ENCODE data around the gene BPIFB4.
"Not testable (repeated sequence)": the region's sequence is repeated elsewhere in the genome, so short reads cannot be mapped to it uniquely, and the experiment has no call there.

The BPIFB4 gene

DNA sequence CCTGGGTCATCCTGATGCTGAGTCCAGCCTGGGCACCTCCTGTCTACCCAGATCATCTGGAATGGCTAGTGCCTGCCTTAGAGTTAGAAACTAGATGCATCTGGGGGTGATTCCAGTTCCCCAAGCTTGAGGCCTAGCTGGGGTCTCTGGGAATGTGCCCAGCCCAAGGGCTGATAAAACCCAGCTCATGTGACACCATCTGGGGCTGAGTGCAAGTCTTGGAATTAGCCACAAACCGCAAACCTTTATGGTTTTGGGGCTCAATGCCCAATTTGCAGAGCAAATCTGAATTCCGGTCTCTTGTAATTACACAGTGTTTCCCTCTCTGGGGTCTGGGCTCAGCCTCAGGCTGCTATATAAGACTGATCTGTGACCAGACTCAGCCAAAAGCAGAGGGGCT is at the start of gene BPIFB4:
BPIFB4 (plus strand) TSS at position 385 of the 400 bp plus-strand sequence. CDS start 1,884 bp downstream, outside the sequence.
- DNase-seq (ENCODE audit: low read depth in 2 of 2) = no peak

GRCh38 chr20:33030076-33030475 is 49.4 kb upstream of the BPIFB4 start:
- no peak for DNase-seq (ENCODE audit: low read depth in 2 of 2)

GRCh38 chr20:33030569-33030968 is 48.9 kb upstream of the BPIFB4 start:
- no peak for DNase-seq (ENCODE audit: low read depth in 2 of 2)

DNA sequence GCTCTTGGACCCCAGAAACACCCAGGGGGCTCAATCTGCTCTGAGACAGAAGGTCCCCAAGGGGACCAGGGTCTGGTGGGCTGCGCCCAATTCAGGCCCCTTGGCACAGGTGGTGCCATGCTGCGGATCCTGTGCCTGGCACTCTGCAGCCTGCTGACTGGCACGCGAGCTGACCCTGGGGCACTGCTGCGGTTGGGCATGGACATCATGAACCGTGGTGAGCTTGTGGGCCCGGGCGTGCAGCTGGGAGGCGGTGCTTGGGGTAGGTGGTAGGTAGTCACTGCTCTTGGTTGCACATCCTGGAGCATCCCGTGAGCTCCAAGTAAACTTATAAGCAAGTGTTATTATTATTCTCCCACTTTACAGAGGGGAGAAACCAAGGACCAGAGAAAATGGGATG is 47.9 kb upstream of the BPIFB4 start, which contains the start of gene BPIFB6:
BPIFB6 (plus strand) TSS at position 118 of the 400 bp plus-strand sequence; CDS start at position 118, 0 bp downstream.
- DNase-seq (ENCODE audit: low read depth in 2 of 2) = no peak

DNA sequence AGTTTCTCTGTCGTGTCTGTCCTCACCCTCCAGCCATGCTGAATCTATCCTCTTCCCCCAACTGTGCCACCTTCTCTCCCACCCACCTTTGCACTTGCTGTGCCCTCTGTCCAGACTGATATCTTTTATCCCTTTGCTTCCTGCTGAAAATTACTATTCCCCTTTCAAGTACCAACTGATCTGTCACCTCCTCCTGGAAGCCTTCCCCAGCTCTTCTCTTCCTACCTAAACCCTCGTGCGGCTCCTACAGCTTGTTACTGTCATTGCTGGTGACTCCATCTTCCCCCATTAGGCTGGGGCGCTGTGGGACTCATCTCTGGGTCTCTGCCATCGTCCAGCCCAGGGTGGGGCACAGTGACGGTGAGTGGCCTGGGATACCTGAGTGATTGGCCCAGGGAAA is 46.9 kb upstream of the BPIFB4 start:
- no peak for DNase-seq (ENCODE audit: low read depth in 2 of 2)

DNA sequence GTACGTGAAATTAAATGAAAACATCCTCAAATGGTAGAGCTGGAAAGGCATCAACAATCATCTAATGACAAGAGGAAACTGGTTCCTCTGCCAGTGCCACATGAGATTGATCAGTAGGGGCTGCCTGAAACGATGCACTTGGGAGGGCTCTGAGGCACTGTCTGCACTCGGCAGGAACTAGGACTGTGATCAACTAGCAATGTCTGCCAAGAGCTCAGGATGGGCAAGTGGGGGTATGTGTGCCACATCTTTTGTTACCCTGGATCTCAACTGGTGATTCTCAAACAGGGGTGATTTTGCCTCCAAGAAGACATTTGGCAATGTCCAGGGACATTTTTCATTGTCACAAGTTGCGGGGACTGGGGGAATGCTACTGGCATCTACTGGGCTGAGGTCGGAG is 46.1 kb upstream of the BPIFB4 start:
- no peak for DNase-seq (ENCODE audit: low read depth in 2 of 2)

- no peak for DNase-seq (ENCODE audit: low read depth in 2 of 2)
Measured at GRCh38 chr20:33034115-33034514, 45.3 kb upstream of the BPIFB4 start.

DNA sequence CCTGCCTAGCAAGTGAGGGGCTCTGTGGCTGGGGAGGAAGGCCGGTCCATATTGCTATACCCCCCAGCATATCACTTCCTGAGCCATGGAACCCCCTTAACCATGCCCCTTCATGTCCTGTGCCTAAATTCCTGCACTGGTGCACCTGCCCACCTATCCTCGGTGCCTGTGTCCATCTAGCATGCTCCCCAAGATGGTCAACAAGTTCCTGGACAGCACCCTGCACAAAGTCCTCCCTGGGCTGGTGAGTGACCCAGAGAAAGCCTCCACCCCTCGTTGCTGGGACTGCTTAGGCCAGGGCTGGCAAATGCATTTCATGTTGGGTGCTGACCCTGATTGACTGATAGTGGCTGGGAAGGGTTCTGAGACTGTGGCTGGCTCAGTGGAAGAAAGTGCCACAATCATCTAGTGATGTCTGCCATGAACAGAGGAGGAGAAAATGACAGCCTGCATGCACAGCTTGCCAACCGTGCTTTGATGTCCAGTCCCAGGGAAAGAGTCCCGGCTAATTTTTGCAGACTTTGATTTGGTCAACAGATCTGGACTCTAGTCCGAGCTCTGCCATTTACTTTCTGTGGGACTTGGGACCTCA is 44.4 kb upstream of the BPIFB4 start:
- DNase-seq (ENCODE audit: low read depth in 2 of 2) = no peak

DNA sequence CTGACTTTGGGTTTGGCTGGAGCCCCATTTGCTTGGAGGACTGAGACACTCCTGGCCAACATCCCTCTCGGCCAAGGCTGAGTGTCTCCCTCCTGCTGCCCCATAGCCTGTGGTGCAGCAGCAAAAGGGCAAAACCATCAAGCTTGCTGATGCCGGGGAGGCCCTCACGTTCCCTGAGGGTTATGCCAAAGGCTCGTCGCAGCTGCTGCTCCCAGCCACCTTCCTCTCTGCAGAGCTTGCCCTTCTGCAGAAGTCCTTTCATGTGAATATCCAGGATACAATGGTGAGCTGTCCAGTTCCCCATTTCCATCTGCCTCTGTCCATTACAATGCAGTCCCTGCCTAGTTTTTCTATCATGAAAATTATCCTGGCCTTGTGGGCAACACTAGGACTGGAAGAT is 42.0 kb upstream of the BPIFB4 start:
- DNase-seq (ENCODE audit: low read depth in 2 of 2) = no peak

DNA sequence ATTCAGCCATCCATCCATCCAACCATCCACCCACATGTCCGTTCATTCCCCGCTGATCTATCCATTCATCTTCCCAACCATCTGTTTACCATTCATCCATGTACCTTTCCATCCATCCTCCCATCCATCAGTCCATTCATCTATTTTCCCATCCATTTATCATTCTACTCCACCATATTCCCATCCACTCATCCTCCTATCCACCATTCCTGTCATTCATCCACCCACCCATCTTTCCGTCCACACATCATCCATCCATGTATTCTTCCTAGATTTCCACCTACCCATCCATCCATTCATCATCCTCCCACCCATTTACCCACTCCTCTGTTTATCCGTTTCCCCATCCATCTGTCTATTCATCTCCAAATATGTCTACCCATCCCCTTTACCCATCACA is 41.2 kb upstream of the BPIFB4 start:
- DNase-seq (ENCODE audit: low read depth in 2 of 2) = no peak

DNA sequence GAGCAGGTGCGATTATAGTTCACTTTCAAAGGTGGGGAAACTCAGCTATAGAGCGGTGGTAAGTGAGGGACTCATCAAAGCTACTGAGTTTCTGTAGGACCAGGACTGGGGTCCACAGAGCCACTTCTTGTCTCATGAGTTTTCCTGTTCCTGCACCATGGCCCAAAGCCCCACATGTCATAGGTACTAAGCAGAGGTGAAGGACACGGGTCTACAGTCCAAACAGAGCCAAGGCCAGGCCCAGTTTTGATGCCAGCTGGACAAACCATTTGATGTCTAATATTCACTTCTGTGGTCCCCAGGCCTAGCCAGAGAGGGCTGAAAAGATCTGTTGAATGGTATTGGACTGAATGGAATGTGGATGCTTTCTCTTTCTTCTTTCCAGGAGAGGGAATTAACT is 37.0 kb upstream of the BPIFB4 start:
- DNase-seq (ENCODE audit: low read depth in 2 of 2) = no peak

GRCh38 chr20:33042983-33043730 is 36.3 kb upstream of the BPIFB4 start:
- DNase-seq (ENCODE audit: low read depth in 2 of 2) = no peak

DNA sequence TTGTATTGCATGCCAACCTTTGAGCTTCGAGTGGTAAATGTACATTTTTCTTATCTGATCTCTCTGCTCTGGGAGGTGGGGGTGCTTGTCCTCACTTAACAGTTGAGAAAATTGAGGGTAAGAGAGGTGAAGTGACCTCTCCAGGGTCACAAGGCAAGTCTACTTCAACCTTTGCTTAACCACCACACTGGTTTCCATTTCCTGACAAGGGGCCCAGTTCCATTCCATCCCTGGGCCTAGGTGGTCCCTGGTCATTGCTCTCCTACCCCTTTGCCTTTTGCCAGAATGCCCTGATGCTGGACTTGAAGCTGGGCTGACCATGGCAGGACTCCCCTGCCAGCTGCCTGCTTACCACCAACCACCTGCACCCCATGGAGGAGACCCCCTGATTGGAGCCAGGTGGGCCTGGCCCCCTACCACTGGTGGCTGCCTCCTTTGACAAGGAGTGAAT is 35.7 kb upstream of the BPIFB4 start:
- DNase-seq (ENCODE audit: low read depth in 2 of 2) = no peak

DNA sequence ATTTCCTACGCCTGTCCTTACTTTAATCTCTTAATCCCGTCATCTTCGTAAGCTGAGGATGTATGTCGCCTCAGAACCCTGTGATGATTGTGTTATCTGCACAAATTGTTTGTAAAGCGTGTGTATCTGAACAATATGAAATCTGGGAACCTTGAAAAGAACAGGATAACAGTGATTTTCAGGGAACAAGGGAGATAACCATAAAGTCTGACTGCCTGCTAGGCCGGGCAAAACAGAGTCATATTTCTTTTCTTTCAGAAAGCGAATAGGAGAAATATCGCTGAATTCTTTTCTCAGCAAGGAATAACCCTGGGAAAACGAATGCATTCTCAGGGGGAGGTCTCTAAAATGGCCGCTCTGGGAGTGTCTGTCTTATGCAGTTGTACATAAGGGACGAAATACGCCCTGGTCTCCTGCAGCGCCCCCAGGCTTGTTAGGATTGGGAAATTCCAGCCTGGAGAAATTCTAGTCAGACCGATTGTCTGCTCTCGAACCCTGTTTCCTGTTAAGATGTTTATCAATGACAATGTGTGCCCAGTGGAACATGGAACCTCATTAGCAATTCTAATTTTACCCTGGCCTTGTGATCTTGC is 34.2 kb upstream of the BPIFB4 start:
- DNase-seq (ENCODE audit: low read depth in 2 of 2) = not testable (repeated sequence)

GRCh38 chr20:33046412-33046811 is 33.0 kb upstream of the BPIFB4 start:
- no peak for DNase-seq (ENCODE audit: low read depth in 2 of 2)

- no peak for DNase-seq (ENCODE audit: low read depth in 2 of 2)
Measured at GRCh38 chr20:33051333-33051732, 28.1 kb upstream of the BPIFB4 start.

- DNase-seq (ENCODE audit: low read depth in 2 of 2) = no peak
Measured at GRCh38 chr20:33053291-33054106, 25.9 kb upstream of the BPIFB4 start, which contains the start of gene BPIFB3. Gene BPIFB3 (plus strand): TSS chr20:33053903. CDS start chr20:33055436, 1,533 bp downstream.

GRCh38 chr20:33054381-33054780 is 25.1 kb upstream of the BPIFB4 start:
- no peak for DNase-seq (ENCODE audit: low read depth in 2 of 2)

DNA sequence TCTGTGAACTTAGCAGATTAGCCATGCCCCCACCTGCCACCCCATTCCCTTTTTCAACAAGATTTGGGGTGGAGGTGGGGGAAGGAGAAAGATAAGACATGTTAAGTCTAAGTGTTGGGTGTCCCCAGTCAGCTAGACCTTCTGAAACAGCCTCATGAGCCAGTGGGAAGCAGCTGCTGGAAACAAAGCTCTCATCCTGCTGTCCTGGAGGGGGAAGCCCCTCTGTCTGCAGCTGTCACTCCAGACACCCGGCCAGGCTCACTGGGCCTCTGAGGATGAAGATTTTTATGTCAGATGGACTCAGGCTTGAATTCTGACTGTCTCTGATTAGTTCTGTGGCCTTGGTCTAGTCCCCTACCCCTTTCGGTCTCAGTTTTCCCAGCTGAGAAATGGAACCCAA is 24.7 kb upstream of the BPIFB4 start:
- DNase-seq (ENCODE audit: low read depth in 2 of 2) = no peak

DNA sequence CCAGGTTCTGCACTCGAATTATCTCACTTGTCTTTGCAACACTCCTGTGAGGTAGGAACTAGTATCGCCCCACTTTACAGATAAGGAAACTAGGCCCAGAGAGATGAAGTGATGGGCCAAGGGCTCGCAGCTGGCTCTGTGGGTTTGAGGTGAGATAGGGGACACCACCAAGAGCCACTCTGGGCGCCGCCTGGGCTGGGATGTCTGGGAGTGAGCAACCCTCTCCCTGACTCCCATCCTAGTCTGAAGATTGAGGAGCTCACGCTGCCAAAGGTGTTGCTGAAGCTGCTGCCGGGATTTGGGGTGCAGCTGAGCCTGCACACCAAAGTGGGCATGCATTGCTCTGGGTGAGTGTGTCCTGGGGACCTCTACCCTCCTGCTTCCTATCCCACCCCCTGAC is 20.3 kb upstream of the BPIFB4 start:
- no peak for DNase-seq (ENCODE audit: low read depth in 2 of 2)

DNA sequence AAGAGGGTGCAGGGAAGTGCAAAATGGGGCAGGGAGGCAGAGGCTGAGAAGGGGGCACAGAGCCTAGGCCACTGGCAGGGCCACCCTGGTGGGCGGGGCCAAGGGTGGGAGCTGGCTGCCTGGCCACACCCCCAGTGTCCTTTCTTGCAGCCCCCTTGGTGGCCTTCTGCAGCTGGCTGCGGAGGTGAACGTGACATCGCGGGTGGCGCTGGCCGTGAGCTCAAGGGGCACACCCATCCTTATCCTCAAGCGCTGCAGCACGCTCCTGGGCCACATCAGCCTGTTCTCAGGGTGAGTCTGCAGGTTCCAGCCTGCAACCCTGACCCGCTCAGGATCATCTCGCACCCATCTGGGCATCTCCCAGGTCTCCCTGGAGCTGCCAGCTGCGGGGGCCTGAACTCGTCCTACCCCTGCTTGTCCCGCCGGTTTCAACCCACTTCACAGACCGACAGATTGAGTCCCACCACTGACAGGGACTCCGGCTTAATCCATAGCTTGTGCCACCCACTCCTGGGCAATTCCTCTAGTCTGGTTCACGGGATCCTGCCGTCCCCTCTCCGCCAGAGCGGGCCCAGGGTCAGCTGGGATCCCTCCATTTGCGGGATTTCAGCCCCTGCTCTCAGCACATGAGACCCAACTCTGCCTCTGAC is 19.6 kb upstream of the BPIFB4 start:
- DNase-seq (ENCODE audit: low read depth in 2 of 2) = no peak

DNA sequence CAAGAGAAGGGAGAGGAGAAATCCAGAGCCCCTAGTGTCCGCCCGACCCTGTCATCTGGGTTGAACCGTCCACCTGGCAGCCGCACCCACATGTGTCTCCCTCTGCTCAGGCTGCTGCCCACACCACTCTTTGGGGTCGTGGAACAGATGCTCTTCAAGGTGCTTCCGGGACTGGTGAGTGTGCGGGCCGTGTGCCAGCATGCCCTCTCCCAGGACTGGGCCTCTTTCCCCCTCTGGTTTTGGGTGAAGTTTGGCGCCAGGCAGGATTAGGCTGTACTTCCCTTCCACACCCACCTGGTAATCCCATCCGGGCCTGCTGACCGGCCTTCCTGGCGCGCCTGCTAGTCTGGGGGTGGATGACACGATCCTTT is 17.8 kb upstream of the BPIFB4 start:
- DNase-seq (ENCODE audit: low read depth in 2 of 2) = no peak

Data from stimulated activated CD4-positive, alpha-beta T cell treated with anti-CD3 and anti-CD28 coated beads, Interleukin-12 subunit alpha, Interleukin-12 subunit beta, amount 100 ng/mL, for 24 hours (primary cell).